ENCODE data around the gene LRRN3.

DNA sequence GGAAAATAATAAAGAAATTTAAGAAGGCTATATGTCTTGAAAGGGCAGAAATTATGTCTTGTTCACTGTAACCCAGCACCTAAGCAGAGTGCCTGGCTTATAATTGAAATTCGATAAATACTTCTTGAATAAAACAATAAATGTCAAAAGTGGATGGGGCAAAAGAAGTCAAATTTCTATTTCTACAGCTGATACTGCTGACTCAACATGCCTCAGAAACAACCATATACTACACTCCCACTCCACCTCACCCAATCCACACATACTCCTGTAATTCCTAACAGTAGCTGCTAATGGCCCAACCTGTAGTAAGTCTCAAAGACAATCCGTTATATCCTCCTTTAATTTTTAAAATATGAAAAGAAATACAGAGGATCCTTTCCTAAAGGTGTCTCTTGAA is 48.1 kb upstream of the LRRN3 start:
- TF ChIP-seq, protein P1, sequence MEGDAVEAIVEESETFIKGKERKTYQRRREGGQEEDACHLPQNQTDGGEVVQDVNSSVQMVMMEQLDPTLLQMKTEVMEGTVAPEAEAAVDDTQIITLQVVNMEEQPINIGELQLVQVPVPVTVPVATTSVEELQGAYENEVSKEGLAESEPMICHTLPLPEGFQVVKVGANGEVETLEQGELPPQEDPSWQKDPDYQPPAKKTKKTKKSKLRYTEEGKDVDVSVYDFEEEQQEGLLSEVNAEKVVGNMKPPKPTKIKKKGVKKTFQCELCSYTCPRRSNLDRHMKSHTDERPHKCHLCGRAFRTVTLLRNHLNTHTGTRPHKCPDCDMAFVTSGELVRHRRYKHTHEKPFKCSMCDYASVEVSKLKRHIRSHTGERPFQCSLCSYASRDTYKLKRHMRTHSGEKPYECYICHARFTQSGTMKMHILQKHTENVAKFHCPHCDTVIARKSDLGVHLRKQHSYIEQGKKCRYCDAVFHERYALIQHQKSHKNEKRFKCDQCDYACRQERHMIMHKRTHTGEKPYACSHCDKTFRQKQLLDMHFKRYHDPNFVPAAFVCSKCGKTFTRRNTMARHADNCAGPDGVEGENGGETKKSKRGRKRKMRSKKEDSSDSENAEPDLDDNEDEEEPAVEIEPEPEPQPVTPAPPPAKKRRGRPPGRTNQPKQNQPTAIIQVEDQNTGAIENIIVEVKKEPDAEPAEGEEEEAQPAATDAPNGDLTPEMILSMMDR (IDR thresholded peaks at IDR 0.05; ENCODE audit: low read length): no peak
- TF ChIP-seq EZH2 (optimal IDR thresholded peaks at IDR 0.05; ENCODE audit: low read depth, low read length): no peak
